GM12878 (cell line): ENCODE measurements around the gene POP7. TPM values are rescaled to one million over a fixed set of nuclear protein-coding genes. Genes with fewer than 3 reads are reported as not detected.

ENCODE experiments used
- ATAC-seq: fragments of 200-7000 bp; cut with Tn5 transposase; 3 replicates; pipeline ENCODE4 v1.9.1; 2020; ENCODE audit warnings: mild to moderate bottlenecking, moderate library complexity
- BruUV-seq: library from RNA; stranded (reverse); fragments of 400-500 nt; replicated peaks from 2 replicates; lab custom pipeline; 2021; lab: Mats Ljungman, UMichigan
- CTCF ChIA-PET: fragments of 300-600 bp; sonication (Branson Sonifier 250); formaldehyde crosslinking; extraction: SDS; loops from one replicate; lab custom pipeline; 2021; ENCODE audit warnings: inconsistent platforms; lab: Yijun Ruan, JAX
- POLR2A ChIA-PET: fragments of 350-600 bp; formaldehyde crosslinking; extraction: SDS; loops from one replicate; lab custom pipeline; 2021; ENCODE audit warnings: inconsistent platforms; lab: Charles Lee
- RAD21 ChIA-PET: fragments of 300-600 bp; sonication (Branson Sonifier 250); formaldehyde crosslinking; loops from one replicate; lab custom pipeline; 2023; ENCODE audit warnings: antibody characterized with exemption; ENCODE audit not compliant: unreplicated experiment; lab: Charles Lee
- SMC1A ChIA-PET: fragments of 300-600 bp; sonication (Branson Sonifier 250); formaldehyde crosslinking; loops from one replicate; lab custom pipeline; 2023; ENCODE audit not compliant: unreplicated experiment, uncharacterized antibody; lab: Charles Lee
- DNase-seq: peaks from one replicate; pipeline ENCODE4 v3.0.0-alpha.2; 2011; ENCODE audit warnings: low read depth, low spot score
- FAIRE-seq: peaks from 3 replicates; lab custom pipeline; 2011; peaks lifted over from hg19 to GRCh38; lab: Jason Lieb, UNC
- H2AFZ ChIP-seq: 2 replicates; pipeline ENCODE4 v1.6.0; 2011; ENCODE audit warnings: low read depth, low read length, control low read depth; ENCODE audit not compliant: control insufficient read depth
- H3K27ac ChIP-seq: 2 replicates; pipeline ENCODE4 v1.5.1; 2011; ENCODE audit warnings: control low read depth; ENCODE audit not compliant: control insufficient read depth, insufficient read depth
- H3K27me3 ChIP-seq, 2 experiments: replicated peaks in 1 of 2; 2 replicates each; pipeline versions ENCODE4 v1.6.0 to v1.6.1; 2011; ENCODE audit warnings: low read length in 1 of 2; ENCODE audit not compliant: control insufficient read depth in 2 of 2, insufficient read depth in 2 of 2
- H3K36me3 ChIP-seq, 2 experiments: 2 replicates each; pipeline ENCODE4 v1.5.1; 2011; ENCODE audit warnings: low read length in 1 of 2; ENCODE audit not compliant: control insufficient read depth in 2 of 2, insufficient read depth in 2 of 2
- H3K4me1 ChIP-seq: 2 replicates; pipeline ENCODE4 v1.6.1; 2011; ENCODE audit warnings: mild to moderate bottlenecking, low read length, moderate library complexity, mixed read lengths; ENCODE audit not compliant: control insufficient read depth, insufficient read depth
- H3K4me2 ChIP-seq: 2 replicates; pipeline ENCODE4 v1.6.0; 2011; ENCODE audit warnings: control low read depth; ENCODE audit not compliant: control insufficient read depth, insufficient read depth
- H3K4me3 ChIP-seq: fragments of 200-600 bp; sonication (generic); 2 replicates; pipeline ENCODE4 v1.5.1; 2016
- H3K79me2 ChIP-seq: 2 replicates; pipeline ENCODE4 v1.6.0; 2011; ENCODE audit warnings: low read length; ENCODE audit not compliant: control insufficient read depth, insufficient read depth
- H3K9ac ChIP-seq: 2 replicates; pipeline ENCODE4 v1.8.0; 2011; ENCODE audit warnings: low read length, control low read depth, mixed read lengths; ENCODE audit not compliant: control insufficient read depth, insufficient read depth
- H3K9me3 ChIP-seq: replicated peaks from 3 replicates; pipeline ENCODE4 v1.5.1; 2011; ENCODE audit warnings: mild to moderate bottlenecking, low read length; ENCODE audit not compliant: control insufficient read depth, insufficient read depth
- H4K20me1 ChIP-seq: 2 replicates; pipeline ENCODE4 v1.6.0; 2011; ENCODE audit not compliant: control insufficient read depth, insufficient read depth
- ATF7 ChIP-seq: fragments of 450-650 bp; IDR thresholded peaks from 2 replicates; pipeline ENCODE4 v1.6.1; 2016; ENCODE audit warnings: low read depth, mild to moderate bottlenecking
- FOXM1 ChIP-seq: IDR thresholded peaks from 2 replicates; pipeline ENCODE4 v1.6.1; 2012; ENCODE audit warnings: low read depth, mild to moderate bottlenecking, inconsistent platforms, low read length, moderate library complexity
- MXI1 ChIP-seq: fragments of 150-350 bp; IDR thresholded peaks from 2 replicates; pipeline ENCODE4 v1.6.1; 2011; ENCODE audit warnings: low read depth, mild to moderate bottlenecking, inconsistent platforms, low read length, improper control_type of control experiment
- MYB ChIP-seq: fragments of 150-350 bp; IDR thresholded peaks from 2 replicates; pipeline ENCODE4 v1.6.1; 2014; ENCODE audit warnings: mild to moderate bottlenecking, low read depth, low read length, borderline replicate concordance
- PAX8 ChIP-seq: fragments of 450-650 bp; IDR thresholded peaks from 2 replicates; pipeline ENCODE4 v1.6.1; 2017; ENCODE audit warnings: mild to moderate bottlenecking, moderate library complexity
- TARDBP ChIP-seq: IDR thresholded peaks from 2 replicates; pipeline ENCODE4 v1.6.1; 2016; ENCODE audit warnings: borderline replicate concordance
- TCF12 ChIP-seq: IDR thresholded peaks from 2 replicates; pipeline ENCODE4 v1.6.1; 2011; ENCODE audit warnings: low read depth, mild to moderate bottlenecking, low read length
- YY1 ChIP-seq: IDR thresholded peaks from 2 replicates; pipeline ENCODE4 v1.6.1; 2011; ENCODE audit warnings: low read depth, mild to moderate bottlenecking, low read length
- WGBS: methylation state at CpG from one replicate; pipeline ENCODE4 v1.1.6; 2016; ENCODE audit warnings: low lambda C conversion rate; ENCODE audit not compliant: insufficient replicate concordance, insufficient coverage; ENCODE audit errors: missing lambda C conversion rate; 5-methylcytosine and 5-hydroxymethylcytosine counted together
- in situ Hi-C: fragments of 300-500 bp; cut with MboI; formaldehyde crosslinking; loops from 9 replicates; pipeline ENCODE4 v1.14.3; 2018; ENCODE audit warnings: mixed read lengths
- intact Hi-C: fragments of 100-400 bp; cut with micrococcal nuclease; formaldehyde crosslinking; loops from one replicate; pipeline ENCODE4 v1.14.2; 2022; ENCODE audit not compliant: unreplicated experiment
- polyA plus RNA-seq, 11 experiments: library from polyadenylated mRNA; depleted of rRNA in 4 of 11; unstranded in 6 of 11; stranded (reverse) in 5 of 11; fragments of >200 nt; fragmentation: Nextera tagmentation in 4 of 11; fragmentation: Illumina TruSeq in 1 of 11; extraction: Ambion mirVana in 4 of 11; extraction: Trizol in 1 of 11; gene quantifications; 1 replicate in 1 of 11; 2 replicates in 10 of 11; pipeline versions ENCODE4 v1.2.1 to v1.2.3, GENCODE V29; 2011 to 2016; ENCODE audit warnings: inconsistent platforms in 2 of 11, missing spikeins in 2 of 11, low read depth in 1 of 11
- total RNA-seq, 4 experiments: library from RNA; depleted of rRNA in 3 of 4; stranded (reverse); fragments of >200 nt in 3 of 4; fragmentation: Illumina TruSeq in 1 of 4; extraction: Trizol in 1 of 4; gene quantifications; 2 replicates each; pipeline versions ENCODE4 v1.2.1 to v1.2.3, GENCODE V29; 2013 to 2021

Gene POP7
- total and polyA plus RNA-seq, 10 of the 15 experiments (the other 5 are each of a cell fraction or from before 2014, with no cell fraction given) = 12.1 to 148 (median 51.7) TPM

GRCh38 chr7:100728196-100728595 lies 22.3 kb downstream of the POP7 start (continued):
- TF ChIP-seq MXI1 (no peak), MYB (no peak), YY1 (no peak)

- Histone ChIP-seq H3K27ac (no peak overlapping the region), H3K9ac (no peak overlapping the region), H3K27me3 (peaks cover 0 to 2% of the 10 kb centered on the region in 2 experiments; a peak in 2 of 4 replicates), H2AFZ (no peak overlapping the region), H3K4me2 (no peak overlapping the region), H3K79me2 (no peaks in the 10 kb centered on the region), H3K4me3 (no peak overlapping the region), H4K20me1 (no peaks in the 10 kb centered on the region), H3K36me3 (no peaks in the 10 kb centered on the region), H3K9me3 (no peaks in the 10 kb centered on the region), H3K4me1 (no peaks in the 10 kb centered on the region; the same call in 1 of the 2 replicates)
- no peak for DNase-seq
- intact Hi-C loops = no loop called here
- WGBS = 0% methylated on average over 3 of the region's 3 CpGs
- ChIA-PET RAD21 (no interaction called here), POLR2A (no interaction called here), SMC1A (no interaction called here), CTCF (interaction anchor here (1.1 kb wide), 1 partner anchor 24 kb away, joined by 4 read pairs; the partner anchor contains the start of gene POP7)
- BruUV-seq = no TSS peak
- ATAC-seq = no peak
- in situ Hi-C loops = no loop called here
- FAIRE-seq = no peak
- TF ChIP-seq FOXM1 = no peak
- TF ChIP-seq ATF7 = no peak
- no peak for TF ChIP-seq TARDBP
- no peak for TF ChIP-seq PAX8
- no peak for TF ChIP-seq YY1
- no peak for TF ChIP-seq TCF12
These were observed 24.3 kb downstream of the POP7 start for GRCh38 chr7:100730136-100730800.
